Lung (tissue), 12 donors: ENCODE results near the gene KCTD3. TPM values are rescaled to one million over a fixed set of nuclear protein-coding genes. Genes with fewer than 3 reads are reported as not detected.

ENCODE experiments used
- ATAC-seq: fragments of 200-7000 bp; cut with Tn5 transposase; one replicate; pipeline ENCODE4 v1.9.1; 2020; ENCODE audit warnings: moderate number of reproducible peaks; ENCODE audit not compliant: insufficient read depth, low FRiP score
- DNase-seq, 3 donors: peaks; one replicate each; pipeline ENCODE4 v3.0.0-alpha.2; 2013 to 2017
- H3K27ac ChIP-seq, 2 donors: one replicate each; pipeline ENCODE4 v1.5.1; 2013; ENCODE audit warnings: mild to moderate bottlenecking in 2 of 2, moderate library complexity in 2 of 2, control low read depth in 1 of 2, inconsistent platforms in 1 of 2, low read depth in 1 of 2, low read length in 1 of 2
- H3K27me3 ChIP-seq, 3 donors: one replicate each; pipeline ENCODE4 v1.5.1; 2013; ENCODE audit warnings: low read length in 2 of 3; ENCODE audit not compliant: control insufficient read depth in 3 of 3, insufficient read depth in 3 of 3
- H3K36me3 ChIP-seq, 4 donors: one replicate each; pipeline ENCODE4 v1.5.1; 2013; ENCODE audit warnings: low read length in 4 of 4, mild to moderate bottlenecking in 1 of 4, moderate library complexity in 1 of 4; ENCODE audit not compliant: control insufficient read depth in 4 of 4, insufficient read depth in 4 of 4
- H3K4me1 ChIP-seq, 5 donors: one replicate each; pipeline ENCODE4 v1.5.1; 2013; ENCODE audit warnings: low read length in 5 of 5, mild to moderate bottlenecking in 2 of 5, moderate library complexity in 1 of 5; ENCODE audit not compliant: control insufficient read depth in 5 of 5, insufficient read depth in 5 of 5
- H3K4me3 ChIP-seq: one replicate; pipeline ENCODE4 v1.5.1; 2013; ENCODE audit warnings: mild to moderate bottlenecking, control low read depth, moderate library complexity
- H3K9ac ChIP-seq, 2 donors: one replicate each; pipeline ENCODE4 v1.5.1; 2013; ENCODE audit warnings: low read length in 2 of 2, control low read depth in 1 of 2; ENCODE audit not compliant: insufficient read depth in 1 of 2
- H3K9me3 ChIP-seq, 4 donors: one replicate each; pipeline ENCODE4 v1.5.1; 2013; ENCODE audit warnings: low read length in 3 of 4, mild to moderate bottlenecking in 1 of 4, moderate library complexity in 1 of 4; ENCODE audit not compliant: control insufficient read depth in 4 of 4, insufficient read depth in 3 of 4
- CTCF ChIP-seq: IDR thresholded peaks from 2 replicates; pipeline ENCODE4 v1.5.1; 2012; ENCODE audit warnings: mild to moderate bottlenecking; ENCODE audit errors: control extremely low read depth, extremely low read depth
- WGBS, 2 donors: extraction: QIAGEN DNeasy Blood & Tissue Kit; methylation state at CpG; one replicate each; pipeline ENCODE4 v1.1.7; 2013; 5-methylcytosine and 5-hydroxymethylcytosine counted together
- polyA plus RNA-seq, 2 donors: library from polyadenylated mRNA; stranded (reverse); fragments of 200-250 nt; gene quantifications; one replicate each; pipeline ENCODE4 v1.2.1, GENCODE V29; 2013
- total RNA-seq, 2 donors: library from RNA; depleted of rRNA in 1 of 2; stranded (reverse); fragments of >200 nt in 1 of 2; gene quantifications; one replicate each; pipeline ENCODE4 v1.2.1, GENCODE V29; 2014 to 2021
- donor health status: control.
- donor health status: control.
- donor health status: Bipolar disorder and iron deficiency.
- donor health status: healthy.
- donor health status: DM: yes; HTN: yes; CAD: no.

KCTD3 gene
- total and polyA plus RNA-seq, 4 donors, result 11.6 to 47.5 (median 18.1) TPM

GRCh38 chr1:215581896-215582295 lies 14.8 kb downstream of the KCTD3 start:
- WGBS, 2 donors, result 91 to 92% methylated on average over 2 of the region's 2 CpGs
- no peaks in the 10 kb centered on the region for H3K9me3 ChIP-seq
- H3K9ac ChIP-seq, result no peak overlapping the region
- peaks cover 0 to 4% (median 0%) of the 10 kb centered on the region in 5 donors for H3K4me1 ChIP-seq
- H3K27me3 ChIP-seq, result no peaks in the 10 kb centered on the region
- DNase-seq (no peak), ATAC-seq (no peak)
- H3K4me3 ChIP-seq, result no peak overlapping the region
- H3K27ac ChIP-seq, result no peak overlapping the region
- no peak for TF ChIP-seq CTCF
- peaks cover 9 to 24% (median 16%) of the 10 kb centered on the region in 4 donors for H3K36me3 ChIP-seq

GRCh38 chr1:215583185-215583749 lies 16.2 kb downstream of the KCTD3 start:
- no peaks in the 10 kb centered on the region for H3K27me3 ChIP-seq
- peaks cover 0 to 4% (median 0%) of the 10 kb centered on the region in 5 donors for H3K4me1 ChIP-seq
- no peaks in the 10 kb centered on the region for H3K9me3 ChIP-seq
- DNase-seq (no peak), ATAC-seq (peak; percentile 27)
- peak overlapping the region in 1 of 2 donors; percentile 91 for H3K27ac ChIP-seq
- no peak overlapping the region for H3K9ac ChIP-seq
- 77 to 89% methylated on average over 5 of the region's 5 CpGs for WGBS, 2 donors
- no peak for TF ChIP-seq CTCF
- no peak overlapping the region for H3K4me3 ChIP-seq
- peaks cover 8 to 15% (median 13%) of the 10 kb centered on the region in 4 donors for H3K36me3 ChIP-seq

GRCh38 chr1:215584389-215584788 lies 17.3 kb downstream of the KCTD3 start:
- Histone ChIP-seq H3K4me1 (peaks cover 0 to 4% (median 0%) of the 10 kb centered on the region in 5 donors), H3K9ac (no peak overlapping the region), H3K4me3 (no peak overlapping the region), H3K27ac (no peak overlapping the region), H3K36me3 (peaks cover 7 to 17% (median 12%) of the 10 kb centered on the region in 4 donors), H3K27me3 (no peaks in the 10 kb centered on the region), H3K9me3 (no peaks in the 10 kb centered on the region)
- 92 to 93% methylated on average over 1 of the region's 1 CpG for WGBS, 2 donors
- no peak for TF ChIP-seq CTCF
- no peak for DNase-seq
- no peak for ATAC-seq
